ENCODE results near the gene MYO7B.

The MYO7B gene

DNA sequence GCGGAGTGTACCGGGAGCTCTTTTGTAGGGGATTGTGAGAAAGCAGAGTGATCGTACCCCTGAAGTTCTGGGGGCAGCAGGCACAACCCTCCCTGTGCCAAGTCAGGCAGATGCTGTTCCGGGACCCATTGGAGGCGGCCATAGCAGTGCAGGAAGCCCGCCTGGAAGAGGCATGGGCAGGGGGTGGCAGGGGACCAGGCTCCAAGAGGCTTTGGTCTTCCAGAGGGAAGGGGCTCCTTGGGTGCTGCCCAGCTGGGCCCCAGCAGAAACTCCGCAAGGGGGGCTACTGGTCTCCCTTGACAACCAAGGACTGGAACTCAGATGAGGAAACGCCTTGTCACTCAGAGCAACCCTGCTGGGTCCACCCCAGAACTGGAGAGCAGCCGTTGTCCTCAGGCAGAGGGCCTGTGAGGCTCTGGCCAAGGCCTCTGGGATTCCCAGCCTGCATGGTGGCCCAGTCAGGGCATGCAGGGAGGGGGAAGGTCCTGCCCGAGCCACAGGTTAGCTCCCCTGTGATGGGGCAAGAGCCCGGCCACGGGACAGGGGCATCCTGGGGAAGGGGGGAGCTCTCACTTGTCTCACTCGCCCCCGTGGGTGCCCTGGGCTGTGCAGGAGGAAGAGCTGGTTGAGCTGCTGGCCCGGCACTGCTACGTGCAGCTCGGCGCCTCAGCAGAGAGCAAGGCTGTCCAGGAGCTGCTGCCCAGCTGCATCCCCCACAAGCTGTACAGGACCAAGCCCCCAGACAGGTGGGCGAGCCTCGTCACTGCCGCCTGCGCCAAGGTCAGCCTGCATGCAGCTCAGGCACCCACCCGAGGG is 89.5 kb downstream of the MYO7B start:
- DNase-seq (ENCODE audit: low read depth in 1 of 2, low spot score in 1 of 2): no peak
- Histone ChIP-seq H3K27me3 (ENCODE audit: insufficient read depth, poor library complexity, severe bottlenecking) (no peaks in the 10 kb centered on the region), H3K4me3 (replicated peaks; ENCODE audit: insufficient read depth, low read length) (no peak overlapping the region), H3K27ac (replicated peaks) (no peak overlapping the region)
- TF ChIP-seq POLR2AphosphoS5 (IDR thresholded peaks at IDR 0.05; ENCODE audit: low read depth): no peak
- TF ChIP-seq SPI1 (IDR thresholded peaks at IDR 0.05; ENCODE audit: borderline replicate concordance, low read depth): no peak
- TF ChIP-seq, protein P1, sequence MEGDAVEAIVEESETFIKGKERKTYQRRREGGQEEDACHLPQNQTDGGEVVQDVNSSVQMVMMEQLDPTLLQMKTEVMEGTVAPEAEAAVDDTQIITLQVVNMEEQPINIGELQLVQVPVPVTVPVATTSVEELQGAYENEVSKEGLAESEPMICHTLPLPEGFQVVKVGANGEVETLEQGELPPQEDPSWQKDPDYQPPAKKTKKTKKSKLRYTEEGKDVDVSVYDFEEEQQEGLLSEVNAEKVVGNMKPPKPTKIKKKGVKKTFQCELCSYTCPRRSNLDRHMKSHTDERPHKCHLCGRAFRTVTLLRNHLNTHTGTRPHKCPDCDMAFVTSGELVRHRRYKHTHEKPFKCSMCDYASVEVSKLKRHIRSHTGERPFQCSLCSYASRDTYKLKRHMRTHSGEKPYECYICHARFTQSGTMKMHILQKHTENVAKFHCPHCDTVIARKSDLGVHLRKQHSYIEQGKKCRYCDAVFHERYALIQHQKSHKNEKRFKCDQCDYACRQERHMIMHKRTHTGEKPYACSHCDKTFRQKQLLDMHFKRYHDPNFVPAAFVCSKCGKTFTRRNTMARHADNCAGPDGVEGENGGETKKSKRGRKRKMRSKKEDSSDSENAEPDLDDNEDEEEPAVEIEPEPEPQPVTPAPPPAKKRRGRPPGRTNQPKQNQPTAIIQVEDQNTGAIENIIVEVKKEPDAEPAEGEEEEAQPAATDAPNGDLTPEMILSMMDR (IDR thresholded peaks at IDR 0.05; ENCODE audit: insufficient read depth, low read length): no peak
- TF ChIP-seq GABPA (IDR thresholded peaks at IDR 0.05; ENCODE audit: low read depth): no peak
- no peak for TF ChIP-seq REST (IDR thresholded peaks at IDR 0.05; ENCODE audit: insufficient replicate concordance, low read depth)

DNA sequence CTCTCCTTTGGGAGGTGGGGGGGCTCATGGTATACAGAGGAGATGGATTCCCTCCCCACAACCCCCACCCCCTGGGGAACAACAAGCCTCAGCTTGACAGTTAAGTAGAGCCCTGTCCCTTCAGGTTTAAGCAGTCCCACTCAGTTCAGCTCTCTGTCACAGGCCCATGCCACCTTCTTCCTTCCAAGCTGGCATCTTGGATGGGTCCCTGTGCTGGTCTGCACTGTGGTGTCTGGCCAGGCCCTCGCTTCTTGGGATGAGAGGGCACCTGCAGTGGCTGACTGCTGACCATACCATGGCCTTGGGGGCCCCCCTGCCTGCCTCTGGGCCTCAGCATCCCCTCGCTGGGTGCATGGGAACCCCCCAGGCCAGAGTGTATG is 90.1 kb downstream of the MYO7B start:
- no peak overlapping the region for H3K27ac ChIP-seq (replicated peaks)
- TF ChIP-seq POLR2AphosphoS5 (IDR thresholded peaks at IDR 0.05; ENCODE audit: low read depth) (no peak), SPI1 (IDR thresholded peaks at IDR 0.05; ENCODE audit: borderline replicate concordance, low read depth) (no peak), REST (IDR thresholded peaks at IDR 0.05; ENCODE audit: insufficient replicate concordance, low read depth) (no peak), GABPA (IDR thresholded peaks at IDR 0.05; ENCODE audit: low read depth) (no peak)
- TF ChIP-seq, protein P1 (IDR thresholded peaks at IDR 0.05; ENCODE audit: insufficient read depth, low read length): no peak
- no peak overlapping the region for H3K4me3 ChIP-seq (replicated peaks; ENCODE audit: insufficient read depth, low read length)
- no peak for DNase-seq (ENCODE audit: low read depth in 1 of 2, low spot score in 1 of 2)
- H3K27me3 ChIP-seq (ENCODE audit: insufficient read depth, poor library complexity, severe bottlenecking): no peaks in the 10 kb centered on the region

DNA sequence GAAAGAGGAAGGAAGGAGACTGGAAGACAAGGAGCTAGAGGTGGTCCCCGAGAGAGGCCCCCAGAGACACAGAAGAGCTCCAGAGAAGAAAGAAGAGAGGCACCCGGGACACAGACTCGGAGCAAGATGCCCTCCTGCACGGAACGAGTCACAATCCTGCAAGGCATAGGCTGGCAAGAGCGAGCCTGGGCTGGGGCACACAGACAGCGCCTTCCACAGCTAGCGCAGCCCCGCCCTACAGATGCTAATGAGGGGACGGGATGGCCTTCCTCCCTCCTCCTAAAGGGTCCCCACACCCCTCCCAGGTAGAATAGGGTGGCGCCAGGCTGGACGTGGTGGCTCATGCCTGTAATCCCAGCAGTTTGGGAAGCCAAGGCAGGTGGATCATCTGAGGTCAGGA is 90.7 kb downstream of the MYO7B start:
- TF ChIP-seq, protein P1 (IDR thresholded peaks at IDR 0.05; ENCODE audit: insufficient read depth, low read length): no peak
- TF ChIP-seq REST (IDR thresholded peaks at IDR 0.05; ENCODE audit: insufficient replicate concordance, low read depth): no peak
- no peak for TF ChIP-seq GABPA (IDR thresholded peaks at IDR 0.05; ENCODE audit: low read depth)
- Histone ChIP-seq H3K27me3 (ENCODE audit: insufficient read depth, poor library complexity, severe bottlenecking) (no peaks in the 10 kb centered on the region), H3K27ac (replicated peaks) (no peak overlapping the region), H3K4me3 (replicated peaks; ENCODE audit: insufficient read depth, low read length) (no peak overlapping the region)
- no peak for DNase-seq (ENCODE audit: low read depth in 1 of 2, low spot score in 1 of 2)
